Left lung (tissue), 10 donors: ENCODE results near the gene ACVR2A. TPM values are rescaled to one million over a fixed set of nuclear protein-coding genes. Genes with fewer than 3 reads are reported as not detected.

Source experiments
- ATAC-seq: fragments of 200-7000 bp; cut with Tn5 transposase; one replicate; pipeline ENCODE4 v1.9.1; 2020; ENCODE audit warnings: moderate library complexity
- DNase-seq, 4 donors: peaks; one replicate each; pipeline ENCODE4 v3.0.0-alpha.2; 2013 to 2020
- H3K27ac ChIP-seq, 2 donors: fragments of 200-600 bp; sonication (generic) in 1 of 2; one replicate each; pipeline versions ENCODE4 v1.5.0 to v1.8.0; 2020 to 2021
- H3K27me3 ChIP-seq, 2 donors: fragments of 200-600 bp; sonication (generic) in 1 of 2; one replicate each; pipeline versions ENCODE4 v1.5.0 to v1.8.0; 2020 to 2021
- H3K36me3 ChIP-seq, 2 donors: fragments of 200-600 bp; sonication (generic) in 1 of 2; one replicate each; pipeline versions ENCODE4 v1.5.0 to v1.8.0; 2020 to 2021
- H3K4me1 ChIP-seq, 2 donors: fragments of 200-600 bp; one replicate each; pipeline ENCODE4 v1.8.0; 2021
- H3K4me3 ChIP-seq, 2 donors: fragments of 200-600 bp; sonication (generic) in 1 of 2; one replicate each; pipeline versions ENCODE4 v1.5.0 to v1.8.0; 2020 to 2021; ENCODE audit warnings: mild to moderate bottlenecking in 1 of 2
- H3K9me3 ChIP-seq, 2 donors: fragments of 200-600 bp; sonication (generic) in 1 of 2; one replicate each; pipeline versions ENCODE4 v1.5.0 to v1.8.0; 2020 to 2021
- intact Hi-C, 2 donors: fragments of 100-400 bp; cut with DNase I; formaldehyde crosslinking; loops; one replicate each; pipeline versions ENCODE4 v1.11.2 to v1.14.2; 2022
- polyA plus RNA-seq, 6 donors: library from polyadenylated mRNA; unstranded; fragments of 120-200 nt; gene quantifications; one replicate each; pipeline ENCODE4 v1.2.1, GENCODE V29; 2013; ENCODE audit not compliant: insufficient read length in 6 of 6
- total RNA-seq, 2 donors: library from RNA; stranded (reverse); fragmentation: NEBNext Ultra II Directional; extraction: Animal tissue kit (Norgen Biotek cat#: 25700); gene quantifications; one replicate each; pipeline ENCODE4 v1.2.1, GENCODE V29; 2021
- TF ChIP-seq, protein P1 (sequence below), 2 donors: fragments of 200-600 bp; sonication (generic) in 1 of 2; IDR thresholded peaks; one replicate each; pipeline versions ENCODE4 v1.5.0 to v1.8.0; 2021; ENCODE audit warnings: antibody characterized with exemption in 2 of 2
- donor health status: DM: no; HTN: yes; CAD: no.
- donor health status: DM: no; HTN: no; CAD: no.

The ACVR2A gene
- total and polyA plus RNA-seq, 8 donors = 17.8 to 35.9 (median 28.1) TPM

- H3K27ac ChIP-seq = no peak overlapping the region
- H3K27me3 ChIP-seq = no peaks in the 10 kb centered on the region
- peaks cover 0 to 13% of the 10 kb centered on the region in 2 donors for H3K36me3 ChIP-seq
- H3K4me3 ChIP-seq = no peak overlapping the region
- TF ChIP-seq, protein P1, sequence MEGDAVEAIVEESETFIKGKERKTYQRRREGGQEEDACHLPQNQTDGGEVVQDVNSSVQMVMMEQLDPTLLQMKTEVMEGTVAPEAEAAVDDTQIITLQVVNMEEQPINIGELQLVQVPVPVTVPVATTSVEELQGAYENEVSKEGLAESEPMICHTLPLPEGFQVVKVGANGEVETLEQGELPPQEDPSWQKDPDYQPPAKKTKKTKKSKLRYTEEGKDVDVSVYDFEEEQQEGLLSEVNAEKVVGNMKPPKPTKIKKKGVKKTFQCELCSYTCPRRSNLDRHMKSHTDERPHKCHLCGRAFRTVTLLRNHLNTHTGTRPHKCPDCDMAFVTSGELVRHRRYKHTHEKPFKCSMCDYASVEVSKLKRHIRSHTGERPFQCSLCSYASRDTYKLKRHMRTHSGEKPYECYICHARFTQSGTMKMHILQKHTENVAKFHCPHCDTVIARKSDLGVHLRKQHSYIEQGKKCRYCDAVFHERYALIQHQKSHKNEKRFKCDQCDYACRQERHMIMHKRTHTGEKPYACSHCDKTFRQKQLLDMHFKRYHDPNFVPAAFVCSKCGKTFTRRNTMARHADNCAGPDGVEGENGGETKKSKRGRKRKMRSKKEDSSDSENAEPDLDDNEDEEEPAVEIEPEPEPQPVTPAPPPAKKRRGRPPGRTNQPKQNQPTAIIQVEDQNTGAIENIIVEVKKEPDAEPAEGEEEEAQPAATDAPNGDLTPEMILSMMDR (IDR thresholded peaks at IDR 0.05) = no peak
- H3K4me1 ChIP-seq = peaks cover 3 to 22% of the 10 kb centered on the region in 2 donors
- DNase-seq (no peak), ATAC-seq (no peak)
- intact Hi-C loops = loop anchor here in 1 of 2 donors (10.0 kb wide), 1 partner anchor 821 kb away; no protein-coding TSS in a partner anchor
- H3K9me3 ChIP-seq = no peaks in the 10 kb centered on the region
Measured at GRCh38 chr2:147916067-147916466, 71.2 kb downstream of the ACVR2A start.

DNA sequence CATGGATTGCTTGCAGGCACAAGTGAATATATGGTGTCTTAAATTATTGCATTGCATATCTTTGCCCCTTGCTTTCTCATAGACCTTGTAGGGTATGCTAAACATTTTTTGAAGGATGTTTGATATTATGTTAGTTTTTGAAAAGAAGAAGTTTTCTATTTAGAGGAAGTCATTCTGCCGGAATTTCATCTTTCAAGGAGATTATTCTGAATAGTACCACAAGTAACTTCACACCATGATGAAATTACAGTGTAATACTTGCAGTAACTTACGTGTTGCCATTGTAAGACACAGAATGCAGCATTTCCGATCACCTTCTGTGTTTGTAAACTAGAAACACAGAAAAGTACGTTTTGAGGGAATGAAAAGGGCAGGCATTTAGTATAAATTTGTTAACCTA lies 71.9 kb downstream of the ACVR2A start:
- H3K9me3 ChIP-seq = no peaks in the 10 kb centered on the region
- H3K36me3 ChIP-seq = peaks cover 0 to 16% of the 10 kb centered on the region in 2 donors
- no peak overlapping the region for H3K27ac ChIP-seq
- TF ChIP-seq, protein P1 (IDR thresholded peaks at IDR 0.05) = no peak
- ATAC-seq = no peak
- no peak overlapping the region for H3K4me3 ChIP-seq
- DNase-seq = no peak
- intact Hi-C loops = loop anchor here in 1 of 2 donors (10.0 kb wide), 1 partner anchor 822 kb away; no protein-coding TSS in a partner anchor
- H3K27me3 ChIP-seq = no peaks in the 10 kb centered on the region
- peaks cover 3 to 19% of the 10 kb centered on the region in 2 donors for H3K4me1 ChIP-seq

GRCh38 chr2:147917161-147917560 lies 72.3 kb downstream of the ACVR2A start:
- H3K4me3 ChIP-seq = no peak overlapping the region
- H3K9me3 ChIP-seq = no peaks in the 10 kb centered on the region
- H3K27ac ChIP-seq = no peak overlapping the region
- ATAC-seq (no peak), DNase-seq (no peak)
- peaks cover 3 to 19% of the 10 kb centered on the region in 2 donors for H3K4me1 ChIP-seq
- TF ChIP-seq, protein P1 (IDR thresholded peaks at IDR 0.05) = no peak
- intact Hi-C loops = loop anchor here in 1 of 2 donors (10.0 kb wide), 1 partner anchor 822 kb away; no protein-coding TSS in a partner anchor
- H3K27me3 ChIP-seq = no peaks in the 10 kb centered on the region
- H3K36me3 ChIP-seq = peaks cover 0 to 16% of the 10 kb centered on the region in 2 donors

GRCh38 chr2:147923846-147924245 lies 79.0 kb downstream of the ACVR2A start:
- intact Hi-C loops = no loop called here
- no peak overlapping the region for H3K27ac ChIP-seq
- no peaks in the 10 kb centered on the region for H3K9me3 ChIP-seq
- DNase-seq (no peak), ATAC-seq (no peak)
- no peaks in the 10 kb centered on the region for H3K27me3 ChIP-seq
- H3K4me1 ChIP-seq = no peaks in the 10 kb centered on the region
- H3K36me3 ChIP-seq = peaks cover 0 to 22% of the 10 kb centered on the region in 2 donors
- H3K4me3 ChIP-seq = no peak overlapping the region
- TF ChIP-seq, protein P1 (IDR thresholded peaks at IDR 0.05) = no peak

DNA sequence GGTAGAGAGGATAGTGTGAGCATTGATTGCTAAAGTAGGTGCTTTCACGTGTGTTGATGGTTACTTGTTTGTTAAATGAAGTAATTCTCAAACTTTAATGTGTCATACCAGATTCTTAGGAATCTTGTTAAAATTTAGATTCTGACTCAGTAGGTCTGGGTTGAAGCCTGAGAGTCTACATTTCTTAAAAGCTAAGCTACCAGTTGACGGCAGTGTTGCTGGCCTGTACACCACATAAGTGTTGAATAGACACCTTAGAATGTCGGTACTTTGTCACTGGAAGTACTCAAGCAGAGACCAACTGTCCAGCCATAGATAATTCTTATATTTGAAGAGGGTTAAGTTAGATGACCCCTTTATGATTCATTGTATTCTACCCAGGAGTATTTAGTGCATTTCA lies 79.8 kb downstream of the ACVR2A start:
- no peak for DNase-seq
- Histone ChIP-seq H3K36me3 (peaks cover 0 to 22% of the 10 kb centered on the region in 2 donors), H3K4me3 (no peak overlapping the region), H3K4me1 (no peaks in the 10 kb centered on the region), H3K9me3 (no peaks in the 10 kb centered on the region), H3K27ac (no peak overlapping the region), H3K27me3 (no peaks in the 10 kb centered on the region)
- TF ChIP-seq, protein P1 (IDR thresholded peaks at IDR 0.05) = no peak
- ATAC-seq = no peak
- intact Hi-C loops = no loop called here
